ENCODE data around the gene PHKA1.
"Not testable (repeated sequence)": the region's sequence is repeated elsewhere in the genome, so short reads cannot be mapped to it uniquely, and the experiment has no call there.

The PHKA1 gene

DNA sequence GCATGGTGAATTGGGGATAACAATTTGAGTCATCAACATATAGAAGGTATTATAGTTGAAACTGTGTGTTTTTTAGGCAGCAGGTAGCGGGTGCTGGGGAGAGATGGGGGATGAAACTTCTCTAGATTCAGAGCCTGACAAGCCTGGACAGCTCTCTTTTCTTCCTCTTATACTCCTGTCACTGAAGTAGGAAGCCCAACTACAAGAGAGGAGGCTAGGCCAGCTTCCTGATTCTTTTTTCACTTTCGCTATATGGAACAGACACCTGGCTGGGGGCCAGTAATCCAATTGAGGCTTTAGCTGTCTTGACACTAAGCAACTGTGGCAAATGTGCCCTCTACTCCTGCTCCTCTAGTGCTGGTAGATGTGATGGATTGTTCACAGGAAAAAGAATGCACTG lies 69.2 kb downstream of the PHKA1 start:
- in situ Hi-C loops (cut with MboI; ENCODE audit: low sequenced_read_pairs) = no loop called here
- Histone ChIP-seq H3K36me3 (replicated peaks) (peaks cover 11% of the 10 kb centered on the region), H3K4me1 (no peaks in the 10 kb centered on the region), H3K4me3 (no peak overlapping the region), H3K9me3 (no peaks in the 10 kb centered on the region), H3K27me3 (ENCODE audit: low read depth) (no peaks in the 10 kb centered on the region)
- no peak for DNase-seq (ENCODE audit: low spot score in 2 of 2)

- in situ Hi-C loops (cut with MboI; ENCODE audit: low sequenced_read_pairs) = no loop called here
- H3K36me3 ChIP-seq (replicated peaks) = peaks cover 4% of the 10 kb centered on the region; the same call in 1 of the 2 replicates
- H3K4me1 ChIP-seq = no peaks in the 10 kb centered on the region
- DNase-seq (ENCODE audit: low spot score in 2 of 2) = no peak
- H3K9me3 ChIP-seq = no peaks in the 10 kb centered on the region
- H3K27me3 ChIP-seq (ENCODE audit: low read depth) = no peaks in the 10 kb centered on the region
- no peak overlapping the region for H3K4me3 ChIP-seq
Measured at GRCh38 chrX:72641611-72642010, 72.5 kb downstream of the PHKA1 start.

DNA sequence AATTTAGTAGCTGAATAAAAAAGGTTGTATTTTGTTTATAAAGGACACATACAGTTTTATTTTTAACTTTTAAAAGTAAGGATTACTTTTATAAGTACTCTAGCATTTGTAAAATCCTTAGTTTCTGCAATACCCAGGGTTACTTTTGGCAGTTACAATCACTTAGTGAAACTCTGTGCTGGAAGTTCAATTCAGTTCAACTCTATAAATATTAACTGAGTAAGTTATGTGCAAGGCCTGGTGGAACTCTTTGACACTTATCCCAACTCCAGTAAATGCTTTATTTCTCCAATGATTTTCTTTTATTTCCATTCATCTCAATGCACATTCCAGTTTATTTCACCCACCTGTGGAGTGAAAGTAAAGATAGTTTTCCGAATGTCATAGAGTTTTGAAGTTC lies 78.2 kb downstream of the PHKA1 start:
- no peaks in the 10 kb centered on the region for H3K4me1 ChIP-seq
- H3K4me3 ChIP-seq = no peak overlapping the region
- peaks cover 5% of the 10 kb centered on the region for H3K36me3 ChIP-seq (replicated peaks)
- DNase-seq (ENCODE audit: low spot score in 2 of 2) = no peak
- H3K9me3 ChIP-seq = no peaks in the 10 kb centered on the region
- in situ Hi-C loops (cut with MboI; ENCODE audit: low sequenced_read_pairs) = no loop called here
- no peaks in the 10 kb centered on the region for H3K27me3 ChIP-seq (ENCODE audit: low read depth)

GRCh38 chrX:72634331-72634730 lies 79.8 kb downstream of the PHKA1 start:
- in situ Hi-C loops (cut with MboI; ENCODE audit: low sequenced_read_pairs) = no loop called here
- peaks cover 5% of the 10 kb centered on the region for H3K36me3 ChIP-seq (replicated peaks)
- no peak for DNase-seq (ENCODE audit: low spot score in 2 of 2)
- no peaks in the 10 kb centered on the region for H3K27me3 ChIP-seq (ENCODE audit: low read depth)
- H3K4me1 ChIP-seq = no peaks in the 10 kb centered on the region
- no peak overlapping the region for H3K4me3 ChIP-seq
- H3K9me3 ChIP-seq = no peaks in the 10 kb centered on the region

GRCh38 chrX:72630185-72630584 lies 83.9 kb downstream of the PHKA1 start:
- Histone ChIP-seq H3K9me3 (no peaks in the 10 kb centered on the region), H3K4me1 (no peaks in the 10 kb centered on the region), H3K4me3 (no peak overlapping the region), H3K27me3 (ENCODE audit: low read depth) (no peaks in the 10 kb centered on the region), H3K36me3 (replicated peaks) (peaks cover 5% of the 10 kb centered on the region)
- no peak for DNase-seq (ENCODE audit: low spot score in 2 of 2)
- in situ Hi-C loops (cut with MboI; ENCODE audit: low sequenced_read_pairs) = no loop called here

DNA sequence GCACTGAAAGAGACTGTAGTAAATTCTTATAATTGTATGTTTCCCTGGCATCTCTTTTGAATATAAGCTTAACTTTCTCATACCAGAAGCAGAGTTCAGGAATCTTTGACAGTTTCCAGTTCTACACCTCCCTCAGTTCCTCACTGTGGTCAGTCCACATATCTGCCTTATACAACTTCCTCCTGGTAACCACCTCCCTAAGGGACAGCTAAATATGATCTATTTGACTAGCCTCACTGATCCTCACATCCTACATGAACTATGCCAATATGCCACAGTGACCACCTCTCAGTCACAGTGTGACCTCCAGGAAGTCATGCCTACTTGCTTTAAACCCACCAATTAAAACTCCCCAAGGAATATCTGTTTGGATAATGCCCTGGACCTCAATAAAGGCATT lies 89.9 kb downstream of the PHKA1 start:
- in situ Hi-C loops (cut with MboI; ENCODE audit: low sequenced_read_pairs) = no loop called here
- no peaks in the 10 kb centered on the region for H3K4me1 ChIP-seq

DNA sequence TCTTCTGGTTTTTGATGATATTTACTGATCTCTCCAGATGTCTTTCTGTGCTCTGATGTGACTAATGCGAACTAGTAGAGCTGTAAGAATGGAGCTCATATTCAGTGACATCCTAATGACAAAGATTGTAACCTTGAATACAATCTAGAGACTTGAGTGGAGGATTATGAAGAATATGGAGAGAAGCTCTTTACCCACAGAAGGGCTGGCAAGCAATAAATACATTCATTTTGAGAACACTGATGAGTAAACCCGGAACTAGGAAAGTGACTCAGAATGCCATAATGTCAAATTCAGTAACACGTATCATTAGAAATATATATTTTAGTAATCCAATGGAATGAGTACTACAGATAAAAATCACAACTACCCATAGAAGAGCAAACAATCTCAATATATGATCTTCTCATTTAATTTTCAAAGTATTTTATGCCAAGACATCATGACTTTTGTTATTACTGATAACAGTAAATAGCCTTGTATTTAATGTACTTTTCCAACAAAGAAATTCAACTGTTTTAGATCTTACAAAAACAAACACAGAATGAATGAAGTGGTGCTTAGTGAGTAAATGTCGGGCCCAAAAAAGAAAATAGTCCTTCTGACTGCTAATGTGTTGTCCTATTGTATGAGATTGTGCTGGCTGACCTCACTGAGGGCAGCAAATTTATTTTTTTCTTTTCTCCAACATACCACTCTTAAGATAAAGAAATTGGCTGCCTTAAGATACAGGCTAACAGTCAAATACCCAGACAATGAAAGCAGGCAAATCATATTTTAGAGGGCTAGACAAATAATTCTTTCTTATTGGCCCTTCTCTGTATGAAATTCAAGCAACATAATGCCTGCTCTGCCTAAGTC lies 92.3 kb downstream of the PHKA1 start:
- H3K36me3 ChIP-seq (replicated peaks) = 0 out of 2 replicates have a peak, but pooled peaks cover 3% of the 10 kb centered on the region
- in situ Hi-C loops (cut with MboI; ENCODE audit: low sequenced_read_pairs) = no loop called here
- H3K9me3 ChIP-seq = no peaks in the 10 kb centered on the region
- H3K4me1 ChIP-seq = no peaks in the 10 kb centered on the region
- no peak for DNase-seq (ENCODE audit: low spot score in 2 of 2)
- H3K27me3 ChIP-seq (ENCODE audit: low read depth) = no peaks in the 10 kb centered on the region
- no peak overlapping the region for H3K4me3 ChIP-seq

More for the DNA sequence above, 89.9 kb downstream of the PHKA1 start:
- DNase-seq (ENCODE audit: low spot score in 2 of 2) = no peak
- H3K27me3 ChIP-seq (ENCODE audit: low read depth) = no peaks in the 10 kb centered on the region
- no peaks in the 10 kb centered on the region for H3K9me3 ChIP-seq
- no peak overlapping the region for H3K4me3 ChIP-seq
- H3K36me3 ChIP-seq (replicated peaks) = 0 out of 2 replicates have a peak, but pooled peaks cover 3% of the 10 kb centered on the region

DNA sequence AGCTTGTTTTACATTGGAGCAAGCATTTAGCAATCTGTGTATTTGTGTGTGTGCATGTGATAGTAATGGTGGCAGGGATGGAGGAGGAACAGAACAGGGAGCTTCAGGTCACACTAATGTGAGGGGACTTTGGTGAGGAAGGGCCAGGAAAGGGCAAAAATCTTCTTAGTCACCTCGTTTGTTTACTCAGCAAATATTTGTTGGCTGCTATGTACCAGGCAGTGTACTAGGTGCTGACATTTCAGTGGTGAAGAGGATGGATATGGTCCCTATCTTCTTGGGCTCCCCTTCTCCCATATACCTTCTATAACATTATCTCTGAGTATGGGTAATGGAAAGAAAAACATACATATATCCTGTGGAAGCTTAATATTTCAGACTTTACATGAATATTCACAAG lies 92.9 kb downstream of the PHKA1 start:
- Histone ChIP-seq H3K27me3 (ENCODE audit: low read depth) (no peaks in the 10 kb centered on the region), H3K9me3 (no peaks in the 10 kb centered on the region), H3K4me3 (no peak overlapping the region), H3K36me3 (replicated peaks) (0 out of 2 replicates have a peak, but pooled peaks cover 3% of the 10 kb centered on the region), H3K4me1 (no peaks in the 10 kb centered on the region)
- DNase-seq (ENCODE audit: low spot score in 2 of 2) = no peak
- in situ Hi-C loops (cut with MboI; ENCODE audit: low sequenced_read_pairs) = no loop called here

- in situ Hi-C loops (cut with MboI; ENCODE audit: low sequenced_read_pairs) = no loop called here
- 0 out of 2 replicates have a peak, but pooled peaks cover 3% of the 10 kb centered on the region for H3K36me3 ChIP-seq (replicated peaks)
- no peaks in the 10 kb centered on the region for H3K9me3 ChIP-seq
- no peaks in the 10 kb centered on the region for H3K27me3 ChIP-seq (ENCODE audit: low read depth)
- H3K4me3 ChIP-seq = no peak overlapping the region
- no peak for DNase-seq (ENCODE audit: low spot score in 2 of 2)
- no peaks in the 10 kb centered on the region for H3K4me1 ChIP-seq
Measured at GRCh38 chrX:72620550-72621145, 93.5 kb downstream of the PHKA1 start.

- DNase-seq (ENCODE audit: low spot score in 2 of 2) = no peak
- in situ Hi-C loops (cut with MboI; ENCODE audit: low sequenced_read_pairs) = no loop called here
Measured at GRCh38 chrX:72609313-72609712, 104.8 kb downstream of the PHKA1 start.

DNA sequence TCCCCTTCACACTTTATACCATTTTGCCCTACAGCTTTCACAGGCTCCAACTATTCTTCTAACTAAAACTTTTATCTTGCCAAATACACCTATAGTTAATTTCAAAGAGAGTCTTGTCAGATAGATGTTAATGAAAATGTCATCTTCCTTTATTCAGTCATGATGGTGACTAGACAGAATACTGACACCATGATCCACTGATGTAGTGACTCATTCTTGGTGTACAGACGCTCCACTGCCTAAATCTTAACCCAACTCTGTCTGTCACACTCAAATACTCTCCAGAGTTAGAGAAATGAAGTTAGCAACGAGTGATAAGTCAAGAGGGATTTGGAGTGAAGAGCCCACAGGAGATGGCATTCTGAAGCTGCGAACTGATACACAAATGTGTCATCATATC lies 109.4 kb downstream of the PHKA1 start:
- Histone ChIP-seq H3K4me3 (no peak overlapping the region), H3K36me3 (replicated peaks) (peaks cover 3% of the 10 kb centered on the region), H3K27me3 (ENCODE audit: low read depth) (no peaks in the 10 kb centered on the region), H3K4me1 (no peaks in the 10 kb centered on the region), H3K9me3 (no peaks in the 10 kb centered on the region)
- DNase-seq (ENCODE audit: low spot score in 2 of 2) = no peak
- in situ Hi-C loops (cut with MboI; ENCODE audit: low sequenced_read_pairs) = no loop called here

More at GRCh38 chrX:72609313-72609712, 104.8 kb downstream of the PHKA1 start:
- Histone ChIP-seq H3K27me3 (ENCODE audit: low read depth) (no peaks in the 10 kb centered on the region), H3K4me1 (no peaks in the 10 kb centered on the region), H3K4me3 (no peak overlapping the region), H3K9me3 (no peaks in the 10 kb centered on the region), H3K36me3 (replicated peaks) (peaks cover 3% of the 10 kb centered on the region)

DNA sequence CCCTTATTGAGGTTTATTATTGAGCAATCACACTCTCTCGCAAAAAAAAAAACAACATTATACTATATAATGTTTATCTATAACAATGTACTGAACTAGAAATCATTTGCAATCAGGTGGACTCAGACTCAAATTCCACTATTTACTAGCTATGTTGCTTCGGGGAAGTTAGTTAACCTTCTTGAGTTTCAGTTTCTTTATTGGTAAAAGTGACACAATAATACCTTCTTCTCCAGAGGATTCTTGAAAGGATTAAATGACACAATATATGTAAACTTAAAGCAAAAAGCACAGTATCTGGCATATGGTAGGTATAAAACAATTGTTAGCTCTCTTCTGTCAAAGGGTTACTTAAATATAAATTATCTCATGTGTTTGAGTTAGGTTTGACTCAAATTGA lies 110.0 kb downstream of the PHKA1 start:
- Histone ChIP-seq H3K36me3 (replicated peaks) (peaks cover 3% of the 10 kb centered on the region), H3K4me1 (no peaks in the 10 kb centered on the region), H3K27me3 (ENCODE audit: low read depth) (no peaks in the 10 kb centered on the region), H3K9me3 (no peaks in the 10 kb centered on the region), H3K4me3 (no peak overlapping the region)
- in situ Hi-C loops (cut with MboI; ENCODE audit: low sequenced_read_pairs) = no loop called here
- DNase-seq (ENCODE audit: low spot score in 2 of 2) = no peak

DNA sequence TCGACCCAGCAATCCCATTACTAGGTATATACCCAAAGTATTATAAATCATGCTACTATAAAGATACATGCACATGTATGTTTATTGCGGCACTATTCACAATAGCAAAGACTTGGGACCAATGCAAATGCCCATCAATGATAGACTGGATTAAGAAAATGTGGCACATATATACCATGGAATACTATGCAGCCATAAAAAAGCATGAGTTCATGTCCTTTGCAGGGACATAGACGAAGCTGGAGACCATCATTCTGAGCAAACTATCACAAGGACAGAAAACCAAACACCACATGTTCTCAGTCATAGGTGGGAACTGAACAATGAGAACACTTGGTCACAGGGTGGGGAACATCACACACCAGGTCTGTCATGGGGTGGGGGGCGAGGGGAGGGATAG lies 123.1 kb downstream of the PHKA1 start:
- in situ Hi-C loops (cut with MboI; ENCODE audit: low sequenced_read_pairs); H3K9me3 ChIP-seq; H3K4me3 ChIP-seq; H3K27me3 ChIP-seq (ENCODE audit: low read depth); H3K4me1 ChIP-seq; DNase-seq (ENCODE audit: low spot score in 2 of 2); H3K36me3 ChIP-seq (replicated peaks): not testable (repeated sequence)

DNA sequence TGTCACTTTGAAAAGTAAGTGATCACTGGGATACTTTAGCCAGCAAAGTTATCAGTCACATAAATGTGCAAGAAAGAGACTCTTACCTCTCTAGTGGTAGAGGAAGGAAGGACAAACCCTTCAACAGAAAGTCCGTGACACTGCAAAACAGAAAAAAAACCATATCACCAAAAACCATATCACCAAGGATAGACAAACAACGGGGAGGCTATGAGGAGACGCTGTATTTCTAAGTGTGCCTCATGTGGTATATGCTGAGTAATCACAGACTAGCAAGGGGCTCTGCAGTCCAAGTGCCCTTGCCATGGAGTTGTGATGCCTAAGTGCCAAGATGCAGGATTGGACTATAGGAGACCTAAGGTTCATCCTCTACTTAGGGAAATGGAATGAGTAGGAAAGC lies 129.9 kb downstream of the PHKA1 start:
- in situ Hi-C loops (cut with MboI; ENCODE audit: low sequenced_read_pairs) = no loop called here

More for the DNA sequence above, 129.9 kb downstream of the PHKA1 start:
- no peaks in the 10 kb centered on the region for H3K27me3 ChIP-seq (ENCODE audit: low read depth)
- no peak for DNase-seq (ENCODE audit: low spot score in 2 of 2)
- no peaks in the 10 kb centered on the region for H3K9me3 ChIP-seq
- no peak overlapping the region for H3K4me3 ChIP-seq
- no peaks in the 10 kb centered on the region; the same call in none of the 2 replicates for H3K36me3 ChIP-seq (replicated peaks)
- no peaks in the 10 kb centered on the region for H3K4me1 ChIP-seq
